Gastroesophageal sphincter (tissue), 3 donors: ENCODE results near the gene FGR.

Experiments used
- CTCF ChIP-seq, 4 experiments: fragments of 200-600 bp in 2 of 4; fragments of 450-650 bp in 2 of 4; sonication (generic) in 1 of 4; IDR thresholded peaks; one replicate each; pipeline ENCODE4 v1.5.1; 2017 to 2019; ENCODE audit warnings: antibody characterized with exemption in 4 of 4, mild to moderate bottlenecking in 2 of 4, moderate library complexity in 2 of 4
- EP300 ChIP-seq: sonication (generic); formaldehyde crosslinking; IDR thresholded peaks from one replicate; pipeline ENCODE4 v1.6.1; 2017; ENCODE audit warnings: antibody characterized with exemption, mild to moderate bottlenecking
- POLR2A ChIP-seq, 2 donors: fragments of 450-650 bp; IDR thresholded peaks; one replicate each; pipeline ENCODE4 v1.6.1; 2017; ENCODE audit warnings: antibody characterized with exemption in 2 of 2, mild to moderate bottlenecking in 2 of 2, moderate library complexity in 1 of 2
- POLR2AphosphoS5 ChIP-seq: sonication (generic); formaldehyde crosslinking; IDR thresholded peaks from one replicate; pipeline ENCODE4 v1.6.1; 2017; ENCODE audit warnings: antibody characterized with exemption

DNA sequence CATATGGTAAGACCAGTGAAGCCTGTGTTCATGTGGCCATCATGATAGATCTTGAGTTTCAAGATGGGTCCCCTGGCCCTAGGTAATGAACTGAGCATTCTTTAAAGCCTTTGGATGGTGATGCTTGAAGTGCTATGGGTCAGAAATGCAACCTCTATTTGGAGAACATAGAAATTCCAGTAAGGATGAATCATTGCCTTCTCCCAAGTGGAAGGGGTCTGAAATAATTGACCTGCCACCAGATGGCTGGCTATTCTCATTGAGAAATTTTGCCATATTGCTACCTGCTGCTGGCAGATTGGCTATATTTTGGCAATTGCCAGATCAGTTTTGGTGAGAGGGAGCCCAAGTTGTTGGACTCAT lies 37.7 kb upstream of the FGR start:
- TF ChIP-seq EP300, result no peak
- no peak for TF ChIP-seq CTCF (IDR thresholded peaks at IDR 0.05)
- TF ChIP-seq POLR2AphosphoS5, result no peak
- TF ChIP-seq POLR2A (IDR thresholded peaks at IDR 0.05), result no peak
